ENCODE results near the gene CD5L. TPM values are rescaled to one million over a fixed set of nuclear protein-coding genes. Genes with fewer than 3 reads are reported as not detected.

Gene CD5L
- total RNA-seq, 1 donor from 2014 or later: not detected

DNA sequence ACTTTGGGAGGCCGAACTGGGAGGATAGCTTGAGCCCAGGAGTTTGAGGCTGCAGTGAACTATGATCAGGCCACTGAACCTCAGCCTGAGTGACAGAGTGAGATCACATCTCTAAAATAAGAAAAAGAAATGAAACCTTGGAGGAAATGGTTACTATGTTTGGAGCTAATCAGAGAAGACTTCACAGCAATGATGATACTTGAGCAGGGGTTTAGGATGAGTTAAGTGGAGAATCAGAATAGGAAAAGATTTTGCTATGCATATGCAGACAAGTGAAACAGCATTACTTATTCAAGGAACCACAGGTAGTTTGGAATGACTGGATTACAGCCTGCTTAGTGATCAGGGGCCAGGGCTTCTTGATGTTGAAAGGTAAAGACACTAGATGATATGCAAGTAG is 1.3 kb upstream of the CD5L start:
- no peaks in the 10 kb centered on the region for H3K36me3 ChIP-seq (ENCODE audit: control insufficient read depth, insufficient read depth, low read length)
- TF ChIP-seq, protein P1, sequence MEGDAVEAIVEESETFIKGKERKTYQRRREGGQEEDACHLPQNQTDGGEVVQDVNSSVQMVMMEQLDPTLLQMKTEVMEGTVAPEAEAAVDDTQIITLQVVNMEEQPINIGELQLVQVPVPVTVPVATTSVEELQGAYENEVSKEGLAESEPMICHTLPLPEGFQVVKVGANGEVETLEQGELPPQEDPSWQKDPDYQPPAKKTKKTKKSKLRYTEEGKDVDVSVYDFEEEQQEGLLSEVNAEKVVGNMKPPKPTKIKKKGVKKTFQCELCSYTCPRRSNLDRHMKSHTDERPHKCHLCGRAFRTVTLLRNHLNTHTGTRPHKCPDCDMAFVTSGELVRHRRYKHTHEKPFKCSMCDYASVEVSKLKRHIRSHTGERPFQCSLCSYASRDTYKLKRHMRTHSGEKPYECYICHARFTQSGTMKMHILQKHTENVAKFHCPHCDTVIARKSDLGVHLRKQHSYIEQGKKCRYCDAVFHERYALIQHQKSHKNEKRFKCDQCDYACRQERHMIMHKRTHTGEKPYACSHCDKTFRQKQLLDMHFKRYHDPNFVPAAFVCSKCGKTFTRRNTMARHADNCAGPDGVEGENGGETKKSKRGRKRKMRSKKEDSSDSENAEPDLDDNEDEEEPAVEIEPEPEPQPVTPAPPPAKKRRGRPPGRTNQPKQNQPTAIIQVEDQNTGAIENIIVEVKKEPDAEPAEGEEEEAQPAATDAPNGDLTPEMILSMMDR (IDR thresholded peaks at IDR 0.05; ENCODE audit: insufficient read depth, low read length, severe bottlenecking): no peak
- DNase-seq (ENCODE audit: low read depth) (no peak), FAIRE-seq (no peak)
- no peaks in the 10 kb centered on the region for H3K27me3 ChIP-seq (ENCODE audit: control insufficient read depth, insufficient read depth, low read length)
- H3K4me3 ChIP-seq (ENCODE audit: low read depth, low read length): no peak overlapping the region

DNA sequence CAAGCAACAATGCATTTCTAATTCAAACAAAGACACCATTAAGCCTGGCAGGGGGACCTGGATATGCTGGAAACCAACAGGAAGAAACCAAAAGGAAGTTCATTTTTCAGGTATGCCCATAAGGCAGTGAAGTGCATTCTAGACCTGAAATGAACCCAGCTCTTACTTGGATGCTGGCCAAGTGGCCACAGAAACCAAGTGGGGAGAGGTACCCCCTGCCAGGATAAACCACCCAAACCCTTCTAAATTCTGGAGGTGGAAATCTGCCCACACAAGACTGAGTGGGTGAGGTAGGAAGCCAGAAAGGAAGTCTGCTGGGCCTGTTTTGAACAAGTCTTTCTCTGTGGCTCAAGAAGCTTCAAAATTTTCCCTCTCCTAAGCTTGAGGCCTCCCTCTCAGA is 2.6 kb downstream of the CD5L start:
- FAIRE-seq (no peak), DNase-seq (ENCODE audit: low read depth) (no peak)
- Histone ChIP-seq H3K4me3 (ENCODE audit: low read depth, low read length) (no peak overlapping the region), H3K36me3 (ENCODE audit: control insufficient read depth, insufficient read depth, low read length) (no peaks in the 10 kb centered on the region), H3K27me3 (ENCODE audit: control insufficient read depth, insufficient read depth, low read length) (no peaks in the 10 kb centered on the region)
- TF ChIP-seq, protein P1 (IDR thresholded peaks at IDR 0.05; ENCODE audit: insufficient read depth, low read length, severe bottlenecking): no peak

DNA sequence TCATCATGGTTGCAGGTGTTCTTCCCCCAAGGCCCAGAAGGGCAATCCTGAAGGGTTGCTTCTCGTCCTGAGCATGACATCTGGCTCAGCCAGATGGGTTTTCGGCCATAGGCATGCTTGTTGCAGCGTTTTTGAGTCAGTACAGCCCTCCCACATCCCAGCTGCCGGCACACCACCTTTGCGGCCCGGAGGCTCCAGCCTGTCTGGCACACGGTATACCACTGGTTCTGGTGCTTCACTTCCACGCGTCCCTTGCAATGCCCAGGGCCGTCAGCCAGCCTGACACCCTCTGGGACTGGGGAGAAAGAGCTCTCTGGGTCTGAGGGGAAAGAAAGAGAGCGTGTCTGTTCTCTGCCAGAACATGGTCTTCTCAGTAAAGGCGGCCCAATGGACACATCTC is 7.2 kb downstream of the CD5L start:
- TF ChIP-seq, protein P1 (IDR thresholded peaks at IDR 0.05; ENCODE audit: insufficient read depth, low read length, severe bottlenecking): no peak
- no peaks in the 10 kb centered on the region for H3K36me3 ChIP-seq (ENCODE audit: control insufficient read depth, insufficient read depth, low read length)
- H3K4me3 ChIP-seq (ENCODE audit: low read depth, low read length): no peak overlapping the region
- no peak for FAIRE-seq
- no peak for DNase-seq (ENCODE audit: low read depth)
- H3K27me3 ChIP-seq (ENCODE audit: control insufficient read depth, insufficient read depth, low read length): no peaks in the 10 kb centered on the region

DNA sequence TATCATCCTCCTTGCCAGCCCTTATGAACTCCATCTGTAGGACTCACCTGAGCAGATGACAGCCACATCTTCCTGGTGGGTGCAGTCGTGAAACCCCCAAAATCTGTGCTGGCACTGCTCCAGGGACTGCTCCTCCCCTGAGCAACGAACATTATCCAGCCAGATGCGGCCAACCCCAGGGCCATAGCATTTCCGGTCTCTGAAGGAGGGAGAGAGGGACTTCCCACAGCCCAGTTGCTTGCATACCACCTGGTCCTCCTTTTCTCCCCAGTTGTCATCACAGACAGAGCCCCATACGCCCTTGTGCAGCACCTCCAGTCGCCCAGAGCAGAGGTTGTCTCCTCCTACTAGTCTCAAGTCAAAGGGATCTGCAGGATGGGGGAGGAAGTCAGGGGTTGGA is 8.5 kb downstream of the CD5L start:
- Histone ChIP-seq H3K27me3 (ENCODE audit: control insufficient read depth, insufficient read depth, low read length) (no peaks in the 10 kb centered on the region), H3K4me3 (ENCODE audit: low read depth, low read length) (no peak overlapping the region), H3K36me3 (ENCODE audit: control insufficient read depth, insufficient read depth, low read length) (no peaks in the 10 kb centered on the region)
- DNase-seq (ENCODE audit: low read depth) (no peak), FAIRE-seq (peak; percentile 55)
- TF ChIP-seq, protein P1 (IDR thresholded peaks at IDR 0.05; ENCODE audit: insufficient read depth, low read length, severe bottlenecking): no peak

DNA sequence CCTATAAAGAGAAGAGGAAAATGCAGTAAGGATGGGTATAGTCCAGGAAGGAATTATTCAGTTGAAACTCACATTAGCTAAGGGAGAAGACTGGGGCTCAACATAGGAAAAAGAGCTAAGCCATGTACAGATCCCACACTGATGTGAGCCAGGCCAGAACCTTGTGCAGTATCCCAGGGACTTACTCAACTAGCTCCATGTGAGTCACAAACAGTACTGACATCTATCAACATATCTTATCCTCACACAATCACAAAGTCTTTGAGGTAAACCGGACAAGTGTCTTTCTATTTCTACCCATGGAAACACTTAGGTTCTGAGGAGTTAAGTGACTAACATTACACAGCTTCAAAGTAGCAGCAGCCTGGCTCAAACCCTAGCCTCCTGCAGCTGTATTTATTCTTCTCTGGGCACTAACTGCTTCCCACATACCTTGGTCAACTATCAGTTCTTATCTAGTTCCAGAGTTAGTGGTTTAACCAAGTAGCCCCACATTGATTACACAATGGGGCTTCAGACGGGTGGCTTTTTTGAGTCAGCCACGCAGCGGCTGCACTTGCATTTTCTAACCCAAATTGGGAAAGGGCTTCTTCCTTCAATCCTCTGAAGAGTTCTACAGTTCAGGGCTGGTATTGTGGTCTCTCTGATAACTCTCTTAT is 9.5 kb downstream of the CD5L start:
- Histone ChIP-seq H3K36me3 (ENCODE audit: control insufficient read depth, insufficient read depth, low read length) (no peaks in the 10 kb centered on the region), H3K4me3 (ENCODE audit: low read depth, low read length) (no peak overlapping the region), H3K27me3 (ENCODE audit: control insufficient read depth, insufficient read depth, low read length) (no peaks in the 10 kb centered on the region)
- TF ChIP-seq, protein P1 (IDR thresholded peaks at IDR 0.05; ENCODE audit: insufficient read depth, low read length, severe bottlenecking): no peak
- DNase-seq (ENCODE audit: low read depth): peak; percentile 36
- peak; percentile 52 for FAIRE-seq

DNA sequence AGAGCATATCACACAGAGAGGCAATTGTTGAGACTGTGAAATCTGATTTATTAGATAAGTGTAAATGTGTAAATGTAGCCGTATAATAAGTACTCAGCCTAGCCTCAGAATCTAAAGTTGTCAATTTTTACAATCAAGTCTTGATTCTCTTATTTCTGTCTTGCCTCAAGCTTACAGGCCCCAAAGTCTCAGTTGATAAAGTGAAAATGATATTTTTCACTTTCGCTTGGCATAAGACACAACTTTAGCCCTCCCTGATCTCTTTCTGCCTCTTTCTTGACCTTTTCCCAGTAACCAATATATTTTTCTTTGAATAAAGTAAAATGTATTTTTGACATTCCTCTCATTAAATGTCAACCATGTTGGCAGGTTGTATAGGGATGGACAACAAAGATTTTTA is 10.7 kb downstream of the CD5L start:
- no peak for FAIRE-seq
- DNase-seq (ENCODE audit: low read depth): no peak
- TF ChIP-seq, protein P1 (IDR thresholded peaks at IDR 0.05; ENCODE audit: insufficient read depth, low read length, severe bottlenecking): no peak
- Histone ChIP-seq H3K36me3 (ENCODE audit: control insufficient read depth, insufficient read depth, low read length) (no peaks in the 10 kb centered on the region), H3K27me3 (ENCODE audit: control insufficient read depth, insufficient read depth, low read length) (no peaks in the 10 kb centered on the region), H3K4me3 (ENCODE audit: low read depth, low read length) (no peak overlapping the region)
